ENCODE measurements around the gene RPH3AL.

The RPH3AL gene

DNA sequence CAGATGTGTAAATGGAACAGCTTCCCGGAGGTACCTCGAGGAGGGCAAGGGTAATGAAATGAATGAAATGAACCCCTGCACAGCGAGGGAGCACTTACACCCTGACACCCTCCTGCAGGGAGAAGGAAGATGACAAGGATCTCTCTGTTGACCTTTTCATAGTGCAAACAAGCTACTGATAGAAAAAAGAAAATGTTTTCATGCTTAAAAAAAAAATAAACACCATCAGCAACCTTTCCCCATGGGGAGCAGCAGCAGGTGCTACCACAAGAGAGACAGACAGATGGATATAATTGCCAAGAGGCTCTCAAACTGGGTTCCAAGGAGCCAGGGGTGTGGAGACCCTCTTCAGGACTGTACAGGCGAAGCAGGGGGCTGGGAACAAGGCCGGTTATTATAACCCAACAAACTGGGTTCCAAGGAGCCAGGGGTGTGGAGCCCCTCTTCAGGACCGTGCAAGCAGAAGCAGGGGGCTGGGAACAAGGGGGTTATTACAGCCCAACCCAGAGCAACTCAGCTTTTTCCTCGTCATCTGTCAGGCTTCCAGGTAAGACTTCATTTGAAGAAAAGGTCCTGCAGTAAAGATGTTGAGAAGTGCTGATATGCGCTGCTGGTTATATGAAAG, 718 bp upstream of the RPH3AL start:
- DNase-seq: no peak

- DNase-seq: no peak
Observed at GRCh38 chr17:351875-352420, 659 bp downstream of the RPH3AL start.

GRCh38 chr17:351449-351738, 1.2 kb downstream of the RPH3AL start:
- DNase-seq: no peak

DNA sequence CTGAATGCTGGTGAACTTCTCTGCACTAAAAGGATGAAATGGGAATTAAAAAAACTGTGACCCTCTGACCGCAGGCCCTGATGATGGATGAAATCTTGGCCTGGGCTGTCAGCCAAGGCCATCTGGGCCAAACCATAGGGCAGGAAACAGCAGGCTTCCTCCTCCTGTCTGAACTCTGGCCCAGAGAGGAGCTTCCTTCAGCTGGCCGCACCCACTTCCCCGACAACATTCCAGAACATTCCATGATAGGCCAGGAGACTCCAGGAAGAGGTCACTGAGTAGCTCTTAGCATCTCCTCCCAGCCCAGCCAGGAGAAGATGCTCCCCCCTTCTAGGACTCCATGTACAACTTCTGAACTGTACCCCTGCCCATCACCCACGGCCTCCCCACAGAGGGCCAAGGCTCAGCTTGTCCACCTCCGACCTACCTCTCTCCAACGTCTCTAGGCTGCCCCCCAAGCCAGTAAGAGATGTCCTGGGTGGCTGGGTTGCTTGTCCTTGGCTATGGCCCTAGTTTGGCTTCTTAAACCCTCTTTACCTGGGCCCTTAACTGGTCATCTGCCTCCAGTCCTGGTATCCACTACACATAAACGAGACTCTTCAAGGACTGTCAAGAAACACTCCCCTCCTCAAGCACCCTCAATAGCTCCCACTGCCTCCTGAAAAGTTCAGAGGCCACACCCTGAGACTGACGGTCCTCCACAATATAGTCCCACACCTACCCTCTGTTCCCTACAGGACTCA, 1.7 kb downstream of the RPH3AL start:
- DNase-seq: no peak

DNA sequence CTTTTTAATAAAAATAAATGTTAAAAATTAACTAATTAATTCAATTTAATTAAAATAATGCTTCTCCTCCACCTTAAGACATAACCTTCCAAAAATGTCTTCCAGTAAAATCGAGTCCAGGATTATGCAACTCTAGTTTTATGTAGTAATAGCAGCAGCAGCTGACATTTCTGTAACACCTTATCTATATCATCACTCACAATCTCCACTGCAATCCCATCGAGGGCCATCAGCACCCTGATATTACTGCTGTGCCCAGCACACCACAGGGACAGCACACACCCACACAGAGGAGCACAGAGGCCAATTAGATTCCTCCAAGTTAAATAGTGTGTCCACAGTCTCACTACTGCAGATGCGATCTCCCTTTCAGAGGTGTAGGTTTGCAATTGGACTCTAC, 2.9 kb downstream of the RPH3AL start:
- DNase-seq: no peak

GRCh38 chr17:348692-349425, 3.7 kb downstream of the RPH3AL start:
- no peak for DNase-seq

DNA sequence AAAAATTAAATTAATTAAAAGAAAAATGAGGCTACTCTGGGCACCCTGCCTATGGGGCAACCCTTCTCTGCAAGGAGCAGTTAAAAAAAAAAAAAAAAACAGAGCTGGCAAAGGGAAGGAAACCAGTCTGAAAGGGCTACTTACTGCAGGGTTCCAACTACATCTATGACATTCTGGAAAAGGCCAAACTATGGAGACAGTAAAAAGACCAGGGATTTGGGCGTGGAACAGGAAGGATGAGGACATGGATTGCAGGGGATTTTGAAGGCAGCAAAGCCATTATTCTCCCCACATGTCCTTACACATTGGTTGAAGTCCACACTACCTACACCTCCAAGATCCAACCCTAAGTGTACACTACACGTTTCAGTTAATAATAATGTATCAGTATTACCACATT, 4.6 kb downstream of the RPH3AL start:
- no peak for DNase-seq

- no peak for DNase-seq
Observed at GRCh38 chr17:347309-347899, 5.2 kb downstream of the RPH3AL start.

DNA sequence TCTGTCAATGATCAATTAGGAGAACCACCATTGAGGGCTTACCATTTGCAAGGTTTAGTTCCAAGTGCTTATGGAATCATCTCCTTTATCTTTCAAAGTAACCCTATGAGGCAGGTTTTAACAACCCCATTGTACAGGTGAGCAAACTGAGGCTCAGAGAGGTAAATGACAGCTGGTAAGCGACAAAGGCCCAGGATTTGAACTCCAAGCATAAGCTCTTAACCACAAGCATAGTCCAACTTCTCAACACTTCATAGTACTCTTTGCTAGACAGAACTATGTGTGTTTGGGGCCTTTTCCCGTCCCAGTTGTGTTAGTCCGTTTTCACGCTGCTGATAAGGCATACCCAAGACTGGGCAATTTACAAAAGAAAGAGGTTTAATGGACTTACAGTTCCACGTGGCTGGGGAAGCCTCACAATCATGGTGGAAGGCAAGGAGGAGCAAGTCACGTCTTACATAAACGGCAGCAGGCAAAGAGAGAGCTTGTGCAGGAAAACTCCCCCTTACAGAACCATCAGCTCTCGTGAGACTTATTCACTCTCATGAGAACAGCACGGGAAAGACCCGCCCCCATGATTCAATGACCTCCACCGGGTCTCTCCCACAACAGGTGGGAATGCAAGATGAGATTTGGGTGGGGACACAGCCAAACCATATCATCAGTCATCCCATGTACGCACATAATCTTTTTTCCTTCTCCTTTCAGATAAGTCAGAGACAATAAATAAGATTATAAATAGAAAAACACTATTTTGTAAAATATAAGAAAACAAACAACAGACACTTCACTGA, 6.4 kb downstream of the RPH3AL start:
- DNase-seq: no peak

- DNase-seq: no peak
Observed at GRCh38 chr17:345261-345660, 7.3 kb downstream of the RPH3AL start.

GRCh38 chr17:343875-344752, 8.5 kb downstream of the RPH3AL start:
- DNase-seq: no peak

DNA sequence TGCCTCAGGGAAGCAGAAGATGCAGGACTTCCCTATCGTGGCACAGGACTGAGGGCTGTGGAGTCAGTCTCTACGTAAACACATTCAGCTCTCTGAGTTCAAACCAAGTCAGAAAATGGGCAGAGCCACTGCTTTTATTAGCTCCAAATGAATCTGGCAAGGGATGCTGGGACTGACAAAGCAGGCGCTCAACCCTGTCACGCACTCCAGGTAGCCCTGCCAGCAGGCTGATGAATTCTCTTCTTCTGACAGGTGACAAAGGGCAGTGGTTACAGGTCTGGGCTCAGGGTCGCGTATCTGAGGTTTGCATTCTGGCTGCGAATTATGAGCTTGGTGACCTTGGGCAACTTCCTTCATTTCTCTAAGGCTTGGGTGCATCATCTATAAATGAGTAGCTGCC, 9.4 kb downstream of the RPH3AL start:
- no peak for DNase-seq

- DNase-seq: no peak
Observed at GRCh38 chr17:340074-340473, 12.5 kb downstream of the RPH3AL start.

DNA sequence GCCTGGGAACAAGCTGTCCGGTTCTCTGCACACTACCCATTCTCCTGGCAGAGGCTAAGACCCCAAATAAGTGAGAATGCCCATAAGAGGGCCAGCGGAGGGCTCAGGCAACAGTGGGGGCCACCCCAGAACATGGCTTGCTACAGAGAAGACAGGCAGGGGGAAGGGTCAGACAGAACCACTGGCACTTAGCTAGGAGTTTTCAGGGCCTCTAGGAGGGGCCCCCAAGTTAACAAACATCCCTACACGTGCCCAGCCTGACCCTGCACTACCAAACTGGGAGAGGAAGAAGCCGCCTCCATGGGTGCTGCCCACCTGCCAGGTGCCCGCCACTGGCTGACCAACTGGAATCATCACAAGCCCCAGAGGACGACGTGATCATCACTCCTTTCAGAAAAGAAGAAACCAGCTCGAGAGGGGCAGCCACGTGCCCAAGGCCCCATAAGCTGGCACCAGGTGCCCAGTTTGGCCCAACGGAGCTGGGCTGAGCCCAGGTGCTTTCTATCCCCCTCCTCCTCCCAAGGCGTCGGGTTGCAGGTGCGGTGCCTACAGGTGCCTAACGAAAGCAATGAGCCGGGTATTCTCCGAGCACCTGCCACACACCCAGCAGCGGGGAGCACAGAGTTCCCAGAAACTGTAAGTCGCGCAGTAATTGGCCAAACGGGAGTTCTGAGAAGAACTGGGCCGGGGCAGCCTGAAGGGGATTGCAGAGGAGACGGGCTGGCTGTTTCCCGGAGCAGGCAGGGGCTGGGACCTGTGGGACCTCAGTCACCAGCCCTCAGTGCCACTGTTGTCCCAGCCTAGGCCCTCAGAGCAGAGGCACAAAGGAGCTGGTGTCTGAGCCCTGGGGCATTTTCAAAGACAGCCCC, 13.2 kb downstream of the RPH3AL start:
- DNase-seq: no peak

GRCh38 chr17:338442-339192, 14.0 kb downstream of the RPH3AL start:
- DNase-seq: no peak

- no peak for DNase-seq
Observed at GRCh38 chr17:337866-338265, 14.7 kb downstream of the RPH3AL start.

- DNase-seq: no peak
Observed at GRCh38 chr17:337453-337852, 15.2 kb downstream of the RPH3AL start.

DNA sequence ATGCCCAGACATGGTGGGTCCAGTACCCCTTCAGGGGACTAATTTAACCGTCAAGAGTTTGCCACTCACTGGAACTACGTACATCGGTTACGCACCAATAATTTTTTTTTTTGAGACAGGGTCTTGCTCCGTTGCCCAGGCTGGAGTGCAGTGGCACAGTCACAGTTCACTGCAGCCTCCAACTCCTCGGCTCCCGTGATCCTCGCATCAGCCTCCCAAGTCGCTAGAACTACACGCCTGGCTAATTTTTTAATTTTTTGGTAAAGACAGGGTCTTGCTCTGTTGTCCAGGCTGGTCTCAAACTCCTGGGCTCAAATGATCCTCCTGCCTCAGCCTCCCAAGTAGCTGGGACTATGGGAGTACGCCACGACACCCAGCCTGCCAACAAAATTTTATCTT, 15.6 kb downstream of the RPH3AL start:
- no peak for DNase-seq

DNA sequence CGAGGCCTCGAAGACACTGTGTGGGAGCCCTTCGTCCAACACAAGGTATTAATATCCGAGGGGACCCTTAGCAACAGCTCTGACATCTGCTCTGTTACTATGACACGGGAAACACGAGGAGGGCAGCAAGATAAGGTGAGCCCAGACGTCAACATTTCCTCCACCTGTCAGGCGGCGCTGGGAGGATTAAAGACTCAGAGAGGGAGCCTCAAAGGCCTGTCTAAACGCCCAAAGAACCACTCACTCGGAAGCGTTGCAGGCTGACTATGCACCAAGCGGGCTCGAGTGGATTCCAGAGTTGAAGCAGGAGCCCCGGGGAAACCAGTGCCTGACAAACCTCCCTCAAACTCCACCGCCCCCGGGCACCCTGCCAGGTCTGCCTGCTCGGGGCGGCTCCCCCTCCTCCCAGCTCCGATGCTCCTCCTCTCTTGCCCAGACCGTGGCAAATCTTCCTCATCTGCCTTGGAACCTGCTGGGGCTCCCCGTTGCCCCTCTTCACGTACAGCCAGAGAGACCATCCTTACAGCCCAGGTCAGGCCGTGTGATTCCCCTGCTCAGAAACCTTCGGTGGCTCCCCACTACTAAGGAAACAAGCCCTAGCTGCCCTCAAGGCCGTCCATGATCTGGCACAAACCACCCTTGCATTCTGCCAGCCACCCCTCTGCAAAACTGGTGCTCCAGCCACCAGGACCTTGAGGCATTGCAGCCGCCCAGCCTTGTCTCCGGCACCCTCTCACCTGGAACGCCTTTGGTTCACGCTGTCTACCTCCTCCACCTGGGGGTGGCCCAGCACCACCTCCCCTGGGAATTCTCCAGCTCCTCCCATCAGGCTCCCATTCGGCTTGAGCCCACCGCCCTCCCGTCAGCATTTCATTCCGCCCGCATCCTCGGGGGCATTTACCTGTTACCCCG, 16.2 kb downstream of the RPH3AL start:
- DNase-seq: peak in 1 of 4 experiments; percentile 44
